Stimulated activated CD4-positive, alpha-beta T cell treated with anti-CD3 and anti-CD28 coated beads, Interleukin-2, amount 100 ng/mL, for 4 hours (primary cell): Measurements from ENCODE around the gene DLX3.

Experiments
- DNase-seq: peaks from one replicate; pipeline ENCODE4 v3.0.0-alpha.2; 2020; ENCODE audit warnings: low read depth

DLX3 gene

DNA sequence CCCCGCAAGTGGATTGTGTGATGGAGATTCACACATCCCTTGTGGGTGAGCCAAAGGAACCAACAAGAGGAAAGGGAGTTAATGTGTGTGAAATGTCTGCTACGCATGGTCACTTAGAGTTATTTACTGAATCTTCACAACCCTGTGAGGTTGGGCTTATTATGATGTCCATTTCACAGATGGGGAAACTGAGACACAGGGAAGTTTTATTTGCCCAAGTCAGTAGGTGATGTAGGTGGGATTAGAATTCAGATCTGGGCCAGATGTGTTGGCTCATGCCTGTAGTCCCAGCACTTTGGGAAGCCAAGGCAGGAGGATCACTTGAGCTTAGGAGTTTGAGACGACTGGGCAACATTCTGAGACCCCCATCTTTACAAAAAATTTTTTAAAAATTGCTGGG, 37.7 kb downstream of the DLX3 start:
- DNase-seq, result no peak

DNA sequence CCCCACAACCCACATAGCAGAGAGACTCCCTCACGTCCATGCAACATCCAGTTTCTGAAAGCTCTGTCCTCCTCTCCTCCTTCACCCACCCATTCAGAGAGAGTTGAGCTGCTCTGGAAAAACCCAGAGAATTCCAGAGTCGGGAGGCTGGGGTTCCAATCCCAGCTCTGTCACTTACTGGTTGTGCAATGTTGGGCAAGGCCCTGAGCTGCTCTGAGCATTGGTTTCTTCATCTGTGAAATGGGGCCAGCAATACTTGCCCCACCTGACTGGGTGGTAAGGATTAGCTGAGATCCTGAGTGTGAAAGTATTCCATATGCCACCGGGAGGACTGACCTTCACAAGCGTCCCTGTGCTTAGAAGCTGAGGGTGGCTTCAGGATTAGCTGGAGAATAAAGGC, 38.2 kb downstream of the DLX3 start:
- DNase-seq, result no peak

DNA sequence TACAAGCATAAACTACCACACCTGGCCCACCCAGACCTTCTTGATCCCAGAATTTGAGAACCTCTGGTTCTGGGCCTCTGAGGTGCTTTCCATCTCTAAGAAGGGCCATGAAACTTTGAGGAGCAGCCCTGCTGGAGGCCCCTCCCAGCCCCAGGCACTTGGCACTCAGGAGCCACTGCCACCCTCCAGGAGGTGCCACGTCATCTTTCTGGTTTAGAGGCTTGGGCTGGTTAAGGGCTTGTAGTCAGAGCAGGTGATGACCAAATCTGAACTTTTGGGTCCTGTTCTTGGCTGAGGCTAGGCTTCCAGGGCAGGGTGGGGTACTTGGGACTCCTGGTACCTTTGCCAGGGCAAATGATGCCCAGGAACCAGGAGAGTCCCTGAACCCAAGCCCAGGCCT, 39.9 kb downstream of the DLX3 start:
- no peak for DNase-seq

DNA sequence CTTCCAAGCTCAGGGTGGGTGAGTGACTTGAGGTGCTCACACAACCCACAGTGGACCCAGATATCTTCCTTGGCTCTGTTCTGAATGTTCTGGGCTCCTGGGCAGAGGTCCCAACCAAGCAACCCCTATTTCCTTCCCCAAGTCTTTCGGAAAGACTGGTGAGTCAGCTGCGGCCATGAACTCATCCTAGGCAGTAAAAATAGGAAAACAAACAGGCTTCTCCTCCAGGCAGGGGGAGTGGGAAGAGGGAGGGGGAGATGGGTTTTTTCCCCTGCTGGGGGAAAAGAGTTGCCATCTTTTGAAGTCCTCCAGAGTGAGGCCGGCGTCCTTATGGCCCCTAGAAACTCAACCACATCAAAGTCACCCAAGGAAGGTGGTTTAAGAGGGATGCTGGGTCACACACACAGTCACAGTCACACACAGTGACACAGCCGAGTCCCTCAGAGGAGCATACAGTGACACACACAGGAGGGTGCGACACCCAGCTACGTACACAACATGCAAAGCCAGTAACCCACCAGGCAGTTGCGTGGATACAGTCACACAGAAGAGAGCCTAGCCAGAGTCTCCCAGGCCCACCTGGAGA, 42.0 kb downstream of the DLX3 start:
- no peak for DNase-seq

DNA sequence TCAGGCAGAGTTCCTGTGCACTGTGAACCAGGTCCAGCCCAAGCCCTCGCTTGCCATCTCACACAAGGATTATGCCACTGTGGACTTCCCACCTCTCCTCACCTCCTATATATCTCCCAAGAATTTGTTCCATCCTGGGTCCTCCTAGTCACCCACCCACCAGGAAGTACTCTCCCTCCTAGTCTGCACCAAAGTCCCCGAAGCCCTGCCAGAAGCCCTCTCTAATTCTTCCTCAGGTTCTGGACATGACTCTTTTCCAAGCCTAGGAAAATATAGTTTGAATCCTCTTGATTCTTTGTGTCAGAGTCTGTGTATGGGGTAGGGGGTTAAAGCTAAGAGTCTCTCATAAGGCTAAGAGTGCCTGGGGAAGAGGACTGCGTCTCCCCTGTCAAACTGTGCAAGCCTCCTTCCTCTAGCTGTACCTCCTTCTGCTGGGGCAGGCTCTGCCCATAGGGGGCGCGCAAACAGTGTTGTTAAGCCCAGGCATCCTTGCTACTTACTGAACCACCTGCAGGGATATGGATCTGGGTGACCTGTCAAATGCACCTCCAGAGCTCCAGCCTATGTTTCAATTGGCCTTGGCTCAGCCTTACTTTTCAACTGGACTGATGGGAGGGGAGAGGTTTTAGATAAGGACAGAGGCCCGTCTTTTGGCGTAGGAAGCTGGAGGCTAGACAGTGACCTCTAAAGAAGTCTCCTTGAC, 42.7 kb downstream of the DLX3 start:
- DNase-seq, result peak; percentile 69

DNA sequence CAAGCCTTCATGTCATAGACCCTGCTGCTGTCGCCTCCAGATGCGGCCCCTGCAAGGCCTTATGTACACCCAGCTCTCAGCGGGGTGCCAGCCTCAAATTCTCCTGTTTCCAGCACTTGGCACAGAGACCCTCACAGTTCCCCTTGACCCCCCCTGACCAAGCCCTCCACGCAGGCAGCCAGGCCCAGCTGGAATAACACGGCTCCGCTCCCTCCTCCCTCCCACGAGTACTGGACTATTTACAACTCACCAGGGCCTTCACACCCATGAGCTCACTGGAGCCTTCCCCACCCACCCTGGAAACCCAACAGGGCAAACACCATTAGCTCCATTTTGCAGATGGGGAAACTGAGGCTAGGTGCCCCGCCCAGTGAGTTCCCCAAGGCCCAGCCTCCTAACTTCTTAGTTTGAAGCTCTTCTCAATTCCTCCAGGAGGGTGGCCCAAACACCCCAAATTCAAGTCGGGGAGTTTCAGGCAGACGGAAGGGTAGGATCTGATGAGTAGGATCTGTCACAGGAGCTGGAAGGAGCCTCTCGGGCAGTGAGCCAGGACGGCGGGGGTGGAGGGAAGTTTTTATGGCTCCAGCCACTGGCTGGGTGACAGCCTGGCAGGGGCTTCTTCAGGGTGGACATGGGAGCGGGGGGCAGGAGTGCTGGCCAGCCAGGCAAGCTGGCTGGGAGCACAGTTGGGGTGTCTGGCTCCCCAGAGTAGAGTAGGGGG, 43.5 kb downstream of the DLX3 start:
- DNase-seq, result no peak

DNA sequence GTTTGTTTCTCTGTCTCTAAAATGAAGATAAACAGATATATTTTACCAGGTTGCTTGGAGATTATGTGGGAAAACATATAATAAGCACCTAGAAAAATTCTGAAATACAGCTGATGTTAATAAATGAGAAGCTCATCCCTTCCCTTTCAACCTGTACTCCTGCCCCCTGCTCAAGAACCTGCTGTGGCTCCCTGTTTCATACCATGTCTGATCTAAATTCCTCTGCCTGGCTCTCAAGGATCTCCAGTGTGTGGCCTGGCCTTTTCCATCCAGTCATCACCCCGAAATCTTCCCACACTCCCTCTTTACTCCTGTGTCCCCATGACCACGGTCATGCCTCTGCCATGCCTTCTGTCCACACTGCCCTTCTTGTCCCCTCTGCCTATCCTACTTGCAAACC, 45.4 kb downstream of the DLX3 start:
- DNase-seq, result no peak

DNA sequence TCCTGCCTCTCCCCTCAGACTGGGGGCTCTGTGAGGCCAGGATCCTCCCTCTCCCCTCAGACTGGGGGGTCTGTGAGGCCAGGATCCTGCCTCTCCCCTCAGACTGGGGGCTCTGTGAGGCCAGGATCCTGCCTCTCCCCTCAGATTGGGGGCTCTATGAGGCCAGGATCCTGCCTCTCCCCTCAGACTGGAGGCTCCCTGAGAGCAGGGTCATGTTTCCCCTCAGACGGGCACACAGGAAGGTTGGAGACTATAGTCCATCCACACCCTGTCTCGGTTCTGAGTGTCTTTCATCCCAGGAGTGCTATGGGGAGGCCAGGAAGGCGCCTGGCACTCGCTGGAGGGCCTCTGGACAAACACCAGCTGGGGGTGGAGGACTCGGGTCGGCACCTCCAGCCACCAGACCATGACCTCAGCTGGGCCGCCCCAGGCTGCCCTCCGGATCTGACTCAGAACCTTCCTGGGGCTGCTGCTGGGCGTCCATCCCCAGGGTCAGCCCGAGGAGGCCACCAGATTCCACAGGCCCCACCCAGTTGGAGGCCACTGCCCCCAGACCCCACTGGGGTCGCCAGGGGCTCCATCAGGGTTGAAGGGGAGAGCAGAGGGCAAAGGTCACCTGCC, 48.0 kb downstream of the DLX3 start:
- no peak for DNase-seq

DNA sequence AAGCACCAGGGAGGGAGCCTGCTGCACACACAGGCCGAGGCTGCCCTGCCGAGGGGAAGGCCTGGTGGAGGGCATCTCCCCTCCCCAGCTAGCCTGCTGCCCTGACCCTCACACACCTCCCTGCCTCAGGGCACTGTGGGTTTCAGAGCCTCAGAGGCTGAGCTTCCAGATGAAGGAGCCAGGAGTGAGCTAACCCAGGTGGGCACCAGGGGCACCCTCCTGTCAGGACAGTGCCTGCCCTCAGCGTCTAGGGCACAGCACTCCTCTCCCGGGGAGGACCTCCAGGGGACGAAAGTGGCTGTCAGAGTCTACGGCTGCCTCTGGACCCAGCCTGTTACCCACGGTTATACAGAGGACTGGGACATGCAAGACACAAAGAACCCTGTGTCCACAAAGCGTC, 48.8 kb downstream of the DLX3 start:
- DNase-seq, result no peak

DNA sequence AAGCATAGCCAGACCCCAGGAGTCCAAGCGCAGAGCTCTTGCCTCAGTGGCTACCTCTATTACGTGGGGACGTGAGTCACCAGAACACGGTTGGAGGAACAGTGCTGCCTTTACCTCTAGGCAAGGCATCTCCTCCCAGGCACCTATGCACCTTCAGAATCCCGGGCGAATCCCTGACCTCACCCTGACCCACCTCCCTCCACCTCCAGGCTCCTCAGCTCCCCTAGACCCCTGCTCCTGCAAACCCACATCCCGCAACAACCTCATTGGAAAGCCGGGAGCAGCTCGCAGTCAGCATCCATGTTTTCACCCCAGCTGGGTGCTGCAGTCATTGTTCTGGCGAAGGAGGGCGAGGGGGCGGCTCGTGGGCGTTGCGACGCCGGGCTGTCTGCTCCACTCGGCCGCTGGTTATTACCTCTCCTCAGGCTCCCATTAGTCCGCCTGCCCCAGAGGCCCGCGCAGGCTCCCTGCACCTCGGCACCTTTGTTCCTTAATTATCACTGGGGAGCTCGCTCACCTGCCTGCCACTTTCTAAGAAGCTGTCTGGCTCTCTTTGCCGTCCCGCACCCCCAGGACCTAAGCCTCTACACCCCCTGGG, 50.7 kb downstream of the DLX3 start:
- DNase-seq, result no peak

DNA sequence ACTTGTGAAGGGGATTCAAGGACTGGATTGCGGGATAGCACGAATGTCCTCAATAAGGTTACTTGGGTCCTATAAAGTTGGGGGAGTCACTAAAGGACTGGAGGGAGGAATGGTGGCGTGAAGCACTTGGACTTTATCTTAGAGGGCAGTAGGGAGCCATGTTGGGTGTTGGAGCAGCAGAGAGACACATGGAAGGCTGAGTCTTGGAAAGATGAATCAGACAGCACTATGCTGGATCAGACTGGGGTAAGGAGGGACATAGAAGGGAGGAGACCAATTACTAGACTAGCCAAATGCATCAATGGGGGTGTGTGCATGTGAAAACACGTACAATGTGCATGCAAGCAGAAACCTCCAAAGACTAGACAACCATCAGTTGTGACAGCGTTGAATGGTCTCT, 52.1 kb downstream of the DLX3 start:
- no peak for DNase-seq

DNA sequence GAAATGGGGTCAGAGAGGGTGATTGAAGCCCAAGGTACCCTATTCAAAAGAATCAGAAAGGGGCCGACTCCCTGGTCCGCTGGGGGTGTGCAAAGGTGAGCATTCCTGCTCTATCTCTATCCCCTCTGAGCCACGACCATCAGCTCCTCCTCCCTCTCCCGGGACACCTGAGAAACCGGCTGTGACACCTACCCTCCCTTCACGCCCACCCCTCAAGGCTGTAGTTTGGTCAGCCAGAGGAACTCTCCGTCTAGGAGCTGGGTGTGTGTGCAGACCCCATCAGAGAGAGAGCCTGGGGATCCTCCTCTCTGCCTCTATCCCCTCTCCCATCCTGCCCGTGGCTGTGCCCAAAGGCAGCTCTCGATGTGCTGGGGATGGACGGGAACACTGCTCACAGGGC, 53.6 kb downstream of the DLX3 start:
- no peak for DNase-seq
